Prostate gland (tissue), 2 donors: ENCODE measurements around the gene GTSE1. TPM values are rescaled to one million over a fixed set of nuclear protein-coding genes. Genes with fewer than 3 reads are reported as not detected.
"Not testable (repeated sequence)": the region's sequence is repeated elsewhere in the genome, so short reads cannot be mapped to it uniquely, and the experiment has no call there.

Source experiments
- DNase-seq: peaks from one replicate; pipeline ENCODE4 v3.0.0-alpha.2; 2019; ENCODE audit warnings: low spot score
- H3K27ac ChIP-seq, 2 donors: fragments of 200-600 bp; sonication (generic); 2 replicates each; pipeline ENCODE4 v1.5.1; 2017 to 2019
- H3K27me3 ChIP-seq: fragments of 200-600 bp; sonication (generic); replicated peaks from 2 replicates; pipeline ENCODE4 v1.5.1; 2019; ENCODE audit not compliant: insufficient read depth
- H3K36me3 ChIP-seq, 2 donors: fragments of 200-600 bp; sonication (generic); 1 replicate in 1 of 2; 2 replicates in 1 of 2; pipeline versions ENCODE4 v1.5.1 to v1.8.1; 2017 to 2019
- H3K4me1 ChIP-seq: fragments of 200-600 bp; sonication (generic); replicated peaks from 2 replicates; pipeline ENCODE4 v1.5.1; 2019
- H3K4me3 ChIP-seq, 2 donors: fragments of 200-600 bp; sonication (generic); 2 replicates each; pipeline ENCODE4 v1.5.1; 2017 to 2019
- H3K9me3 ChIP-seq: fragments of 200-600 bp; sonication (generic); 2 replicates; pipeline ENCODE4 v1.5.1; 2017
- POLR2A ChIP-seq: fragments of 450-650 bp; IDR thresholded peaks from one replicate; pipeline ENCODE4 v1.6.1; 2016; ENCODE audit warnings: antibody characterized with exemption, mild to moderate bottlenecking
- POLR2AphosphoS5 ChIP-seq: sonication (generic); formaldehyde crosslinking; IDR thresholded peaks from one replicate; pipeline ENCODE4 v1.6.1; 2017; ENCODE audit warnings: antibody characterized with exemption
- WGBS: methylation state at CpG from one replicate; pipeline ENCODE4 v1.1.5; 2018; 5-methylcytosine and 5-hydroxymethylcytosine counted together
- intact Hi-C: fragments of 100-400 bp; cut with DNase I; formaldehyde crosslinking; loops from one replicate; pipeline ENCODE4 v1.14.2; 2022
- total RNA-seq, 2 donors: library from RNA; depleted of rRNA; stranded (reverse); fragments of >200 nt; gene quantifications; one replicate each; pipeline ENCODE4 v1.1.0, GENCODE V29; 2016
- TF ChIP-seq, protein P1 (sequence below), 4 experiments: fragments of 200-600 bp in 2 of 4; fragments of 450-650 bp in 2 of 4; sonication (generic) in 2 of 4; IDR thresholded peaks; 1 replicate in 3 of 4; 2 replicates in 1 of 4; pipeline ENCODE4 v1.5.1; 2016 to 2019; ENCODE audit warnings: antibody characterized with exemption in 4 of 4, mild to moderate bottlenecking in 2 of 4, moderate library complexity in 2 of 4

Gene GTSE1
- total RNA-seq, 2 donors from 2014 or later: 0.46 to 4.8 TPM

DNA sequence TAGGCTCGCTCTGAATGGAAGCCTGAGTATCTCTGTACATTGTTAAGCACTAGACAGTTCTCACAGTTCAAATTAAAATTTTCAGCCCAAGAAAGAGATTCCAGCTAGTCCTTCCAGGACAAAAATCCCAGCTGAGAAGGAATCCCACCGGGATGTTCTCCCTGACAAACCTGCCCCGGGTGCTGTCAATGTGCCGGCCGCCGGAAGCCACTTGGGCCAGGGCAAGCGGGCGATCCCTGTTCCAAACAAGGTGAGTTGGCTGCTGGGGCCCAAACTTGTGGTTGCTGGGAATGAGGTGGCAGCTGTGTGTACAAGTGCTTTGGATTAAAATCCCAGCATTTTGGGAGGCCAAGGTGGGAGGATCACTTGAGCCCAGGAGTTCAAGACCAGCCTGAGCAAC lies 15.4 kb downstream of the GTSE1 start:
- TF ChIP-seq POLR2AphosphoS5 (no peak), POLR2A (no peak)
- TF ChIP-seq, protein P1, sequence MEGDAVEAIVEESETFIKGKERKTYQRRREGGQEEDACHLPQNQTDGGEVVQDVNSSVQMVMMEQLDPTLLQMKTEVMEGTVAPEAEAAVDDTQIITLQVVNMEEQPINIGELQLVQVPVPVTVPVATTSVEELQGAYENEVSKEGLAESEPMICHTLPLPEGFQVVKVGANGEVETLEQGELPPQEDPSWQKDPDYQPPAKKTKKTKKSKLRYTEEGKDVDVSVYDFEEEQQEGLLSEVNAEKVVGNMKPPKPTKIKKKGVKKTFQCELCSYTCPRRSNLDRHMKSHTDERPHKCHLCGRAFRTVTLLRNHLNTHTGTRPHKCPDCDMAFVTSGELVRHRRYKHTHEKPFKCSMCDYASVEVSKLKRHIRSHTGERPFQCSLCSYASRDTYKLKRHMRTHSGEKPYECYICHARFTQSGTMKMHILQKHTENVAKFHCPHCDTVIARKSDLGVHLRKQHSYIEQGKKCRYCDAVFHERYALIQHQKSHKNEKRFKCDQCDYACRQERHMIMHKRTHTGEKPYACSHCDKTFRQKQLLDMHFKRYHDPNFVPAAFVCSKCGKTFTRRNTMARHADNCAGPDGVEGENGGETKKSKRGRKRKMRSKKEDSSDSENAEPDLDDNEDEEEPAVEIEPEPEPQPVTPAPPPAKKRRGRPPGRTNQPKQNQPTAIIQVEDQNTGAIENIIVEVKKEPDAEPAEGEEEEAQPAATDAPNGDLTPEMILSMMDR (IDR thresholded peaks at IDR 0.05): no peak
- no peaks in the 10 kb centered on the region for H3K27me3 ChIP-seq
- no peaks in the 10 kb centered on the region for H3K36me3 ChIP-seq
- 98% methylated on average over 8 of the region's 8 CpGs for WGBS
- intact Hi-C loops: loop anchor here (5.0 kb wide), 1 partner anchor 315 kb away; no protein-coding TSS in a partner anchor
- no peaks in the 10 kb centered on the region for H3K9me3 ChIP-seq
- DNase-seq: no peak
- H3K4me3 ChIP-seq: no peak overlapping the region
- H3K27ac ChIP-seq: no peak overlapping the region
- no peaks in the 10 kb centered on the region for H3K4me1 ChIP-seq

DNA sequence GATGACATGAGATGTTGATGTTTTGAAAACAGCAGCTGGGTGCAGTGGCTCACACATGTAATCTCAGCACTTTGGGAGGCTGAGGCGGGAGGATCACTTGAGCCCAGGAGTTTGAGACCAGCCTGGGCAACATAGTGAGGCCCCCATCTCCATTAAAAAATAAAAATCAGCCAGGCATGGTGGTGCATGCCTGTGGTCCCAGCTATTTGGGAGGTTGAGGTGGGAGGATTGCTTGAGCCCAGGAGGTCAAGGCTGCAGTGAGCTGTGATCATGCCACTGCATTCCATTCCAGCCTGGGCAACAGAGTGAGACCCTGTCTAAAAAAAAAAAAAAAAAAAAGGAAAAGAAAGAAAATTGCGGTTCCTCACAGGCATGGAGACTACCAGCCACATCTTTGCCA lies 16.2 kb downstream of the GTSE1 start:
- H3K27me3 ChIP-seq, DNase-seq, H3K4me3 ChIP-seq, H3K9me3 ChIP-seq, H3K27ac ChIP-seq, H3K4me1 ChIP-seq, H3K36me3 ChIP-seq: not testable (repeated sequence)
- intact Hi-C loops: loop anchor here (5.0 kb wide), 1 partner anchor 316 kb away; no protein-coding TSS in a partner anchor
- 100% methylated on average over 2 of the region's 2 CpGs for WGBS

DNA sequence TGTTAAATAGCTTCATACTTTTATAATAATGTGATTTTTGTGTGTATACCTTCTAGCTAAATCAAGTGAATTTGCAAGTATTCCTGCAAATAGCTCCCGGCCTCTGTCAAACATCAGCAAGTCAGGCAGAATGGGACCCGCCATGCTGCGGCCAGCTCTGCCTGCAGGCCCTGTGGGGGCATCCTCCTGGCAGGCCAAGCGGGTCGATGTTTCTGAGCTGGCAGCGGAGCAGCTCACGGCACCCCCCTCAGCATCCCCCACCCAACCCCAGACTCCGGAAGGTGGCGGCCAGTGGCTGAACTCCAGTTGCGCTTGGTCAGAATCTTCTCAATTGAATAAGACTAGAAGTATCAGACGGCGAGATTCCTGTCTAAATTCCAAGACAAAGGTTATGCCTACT lies 19.3 kb downstream of the GTSE1 start:
- intact Hi-C loops: no loop called here
- 93% methylated on average over 12 of the region's 12 CpGs for WGBS

DNA sequence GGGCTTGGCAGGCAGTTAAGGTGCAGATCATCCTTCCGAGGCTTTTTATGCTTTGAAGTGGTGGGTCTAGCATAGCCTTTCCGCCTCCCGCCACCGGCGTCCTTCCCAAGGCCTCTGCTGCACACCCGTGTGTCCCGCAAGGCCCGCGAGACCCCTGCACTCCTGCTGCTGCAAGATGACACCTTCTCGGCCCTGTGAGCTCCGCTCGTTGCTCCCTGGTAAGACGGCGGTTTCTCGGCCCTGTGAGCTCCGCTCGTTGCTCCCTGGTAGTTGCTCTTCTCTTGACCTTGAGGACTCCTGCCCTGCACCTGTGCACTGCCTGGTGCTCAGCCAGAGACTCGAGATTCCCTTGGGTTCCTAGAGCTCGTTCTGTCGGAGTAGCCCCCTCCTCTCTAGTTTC lies 21.0 kb downstream of the GTSE1 start:
- no peaks in the 10 kb centered on the region for H3K27me3 ChIP-seq
- no peaks in the 10 kb centered on the region for H3K4me1 ChIP-seq
- no peaks in the 10 kb centered on the region for H3K36me3 ChIP-seq
- TF ChIP-seq POLR2A: no peak
- H3K27ac ChIP-seq: no peak overlapping the region
- 92% methylated on average over 20 of the region's 20 CpGs for WGBS
- no peak overlapping the region for H3K4me3 ChIP-seq
- intact Hi-C loops: no loop called here
- DNase-seq: no peak
- no peaks in the 10 kb centered on the region for H3K9me3 ChIP-seq

More for the DNA sequence above, 19.3 kb downstream of the GTSE1 start:
- Histone ChIP-seq H3K36me3 (no peaks in the 10 kb centered on the region), H3K9me3 (no peaks in the 10 kb centered on the region), H3K4me3 (no peak overlapping the region), H3K27ac (no peak overlapping the region), H3K27me3 (no peaks in the 10 kb centered on the region), H3K4me1 (no peaks in the 10 kb centered on the region)
- DNase-seq: no peak
- TF ChIP-seq, protein P1 (IDR thresholded peaks at IDR 0.05): no peak
- TF ChIP-seq POLR2A (no peak), POLR2AphosphoS5 (no peak)

DNA sequence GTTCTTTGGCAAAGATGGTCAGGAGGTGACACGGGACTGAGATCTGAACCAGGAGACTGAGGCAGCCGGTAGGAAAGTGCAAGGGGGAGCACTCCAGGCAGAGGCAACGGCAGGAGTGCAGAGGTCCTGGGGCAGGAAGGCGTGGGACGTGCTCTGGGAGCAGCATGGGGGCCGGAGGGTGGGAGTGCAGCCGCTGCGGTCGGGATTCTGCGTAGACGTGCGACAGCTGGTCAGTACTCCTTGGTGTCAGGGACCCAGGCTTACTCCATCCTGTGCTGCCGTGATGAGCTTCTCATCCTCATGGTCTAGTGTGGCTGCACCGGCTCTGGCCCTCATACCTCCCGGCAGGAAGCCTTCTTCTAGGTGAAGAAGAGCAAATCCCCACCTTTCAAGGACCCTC lies 21.9 kb downstream of the GTSE1 start:
- intact Hi-C loops: no loop called here
- no peaks in the 10 kb centered on the region for H3K36me3 ChIP-seq
- DNase-seq: no peak
- no peaks in the 10 kb centered on the region for H3K9me3 ChIP-seq
- H3K27me3 ChIP-seq: no peaks in the 10 kb centered on the region
- TF ChIP-seq POLR2A (no peak), POLR2AphosphoS5 (no peak)
- TF ChIP-seq, protein P1 (IDR thresholded peaks at IDR 0.05): no peak
- H3K4me3 ChIP-seq: no peak overlapping the region
- H3K27ac ChIP-seq: no peak overlapping the region
- WGBS: 94% methylated on average over 15 of the region's 15 CpGs
- no peaks in the 10 kb centered on the region for H3K4me1 ChIP-seq

DNA sequence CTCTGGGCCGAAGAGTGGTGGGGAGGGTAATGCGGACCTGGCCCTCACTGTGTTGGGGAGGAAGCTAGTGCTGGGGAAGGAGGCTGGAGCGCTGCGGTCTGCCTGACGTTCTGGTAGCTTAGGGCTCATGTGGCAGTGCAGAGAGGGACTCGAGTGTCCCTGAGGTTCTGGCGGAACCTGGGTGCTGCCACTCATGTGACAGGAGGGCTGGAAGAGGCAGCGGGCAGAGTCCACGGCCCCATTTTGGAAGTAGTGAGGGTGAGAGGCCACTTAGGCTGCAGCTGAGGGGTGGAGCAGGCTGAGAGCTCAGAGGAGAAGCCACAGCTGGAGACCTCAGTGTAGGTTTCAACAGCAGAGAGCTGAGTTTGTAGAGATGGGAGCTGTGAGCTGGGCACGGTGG lies 22.6 kb downstream of the GTSE1 start:
- H3K27me3 ChIP-seq: no peaks in the 10 kb centered on the region
- H3K4me1 ChIP-seq: no peaks in the 10 kb centered on the region
- no peaks in the 10 kb centered on the region for H3K9me3 ChIP-seq
- TF ChIP-seq, protein P1 (IDR thresholded peaks at IDR 0.05): no peak
- TF ChIP-seq POLR2AphosphoS5 (no peak), POLR2A (no peak)
- intact Hi-C loops: no loop called here
- no peak for DNase-seq
- no peak overlapping the region for H3K27ac ChIP-seq
- H3K36me3 ChIP-seq: no peaks in the 10 kb centered on the region
- 98% methylated on average over 10 of the region's 10 CpGs for WGBS
- H3K4me3 ChIP-seq: no peak overlapping the region
